HG02852 (cell line): ENCODE data around the gene BRD2.

Experiments used
- ATAC-seq: cut with Tn5 transposase; IDR thresholded peaks from one replicate; pipeline ENCODE4 v1.9.1; 2021; ENCODE audit warnings: mild to moderate bottlenecking, moderate library complexity; ENCODE audit not compliant: unreplicated experiment

Gene BRD2

DNA sequence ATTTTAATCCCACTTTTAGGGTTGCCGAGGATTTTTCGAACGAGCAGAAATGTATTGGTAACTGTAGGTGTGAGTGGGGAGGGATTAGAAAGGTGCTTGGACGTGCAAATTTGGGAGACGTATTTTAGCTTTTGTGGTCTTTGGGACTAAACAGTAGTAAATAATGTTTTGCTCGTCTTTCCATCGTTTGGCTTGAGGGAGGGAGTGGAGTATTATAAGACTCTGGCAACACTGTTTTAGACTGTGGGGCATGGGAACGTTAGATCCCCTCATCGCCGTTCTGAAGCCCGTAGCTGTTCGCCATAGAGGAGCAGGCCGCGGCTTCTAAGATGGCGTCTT, 2.8 kb downstream of the BRD2 start:
- ATAC-seq: no peak

DNA sequence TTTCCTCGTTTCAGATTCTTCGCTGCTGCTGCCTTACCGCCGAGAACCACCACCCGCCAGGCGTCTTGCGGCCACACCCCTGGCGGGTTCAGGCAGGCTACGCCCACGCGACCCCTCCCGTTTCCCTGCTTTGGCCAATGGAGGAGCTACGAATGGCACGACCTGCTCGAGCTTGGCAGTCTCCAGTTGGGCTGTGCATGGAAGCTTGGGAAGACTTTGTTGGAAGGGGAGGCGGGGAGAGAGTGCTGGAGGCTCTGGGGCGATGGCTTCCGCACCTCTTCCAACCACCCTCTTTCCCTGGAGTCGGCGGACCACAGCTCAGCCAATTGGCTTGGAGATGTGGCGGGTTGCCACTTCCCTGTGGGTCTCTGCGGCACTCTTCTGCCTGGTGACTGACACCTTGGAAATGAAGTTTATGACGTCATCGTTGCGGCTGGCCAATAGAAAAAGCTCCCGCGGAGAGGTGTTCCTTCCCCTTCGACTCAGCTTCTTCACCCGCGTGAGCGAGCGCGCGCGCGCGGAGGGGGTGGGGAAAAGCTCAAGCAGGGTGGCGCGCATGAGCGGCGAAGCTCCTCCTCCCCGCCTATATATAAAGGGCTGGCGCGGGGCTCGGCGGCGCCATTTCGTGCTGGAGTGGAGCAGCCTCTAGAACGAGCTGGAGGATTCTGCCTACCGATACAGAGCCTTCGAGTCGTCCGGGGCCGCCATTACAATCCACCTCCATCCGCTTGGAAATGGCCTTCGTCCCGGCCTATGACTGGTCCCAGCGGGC, 3.4 kb downstream of the BRD2 start:
- peak; percentile 46 for ATAC-seq

DNA sequence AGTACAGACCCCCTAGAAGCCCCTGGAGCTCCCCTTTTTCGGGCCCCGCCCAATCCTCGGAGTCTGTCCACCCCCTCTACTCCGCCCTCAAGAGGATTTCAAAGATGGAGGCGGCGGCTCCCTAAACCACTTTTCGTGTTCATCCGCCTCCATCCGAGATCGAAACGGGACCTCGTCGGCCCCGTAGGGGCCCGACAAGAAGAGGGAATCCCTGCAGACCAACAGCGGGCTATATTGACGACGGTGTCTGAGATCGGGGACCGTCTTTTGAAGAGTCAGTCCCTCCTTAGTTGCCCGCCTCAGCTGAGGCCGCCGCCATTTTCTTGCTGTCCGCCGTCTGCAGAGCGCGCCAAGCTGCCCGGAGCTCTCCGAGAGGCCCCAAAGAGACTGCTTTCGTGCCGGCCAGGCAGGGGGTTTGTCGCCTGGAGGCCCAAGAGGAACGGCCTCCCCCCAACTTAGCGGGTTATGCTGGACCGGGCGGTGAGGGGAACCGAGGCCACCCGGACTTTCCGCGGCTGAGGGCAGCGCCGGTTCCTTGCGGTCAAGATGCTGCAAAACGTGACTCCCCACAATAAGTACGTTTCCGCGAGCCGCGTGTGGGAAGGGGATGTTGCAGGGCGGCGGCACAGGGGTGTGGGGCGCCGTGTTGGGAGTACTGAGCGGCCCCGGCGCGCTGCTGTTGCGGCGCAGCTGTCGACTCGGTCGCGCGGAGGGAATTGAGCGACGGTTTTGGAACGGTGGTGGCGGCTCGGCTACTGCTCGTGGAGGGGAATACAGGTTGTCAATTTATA, 4.2 kb downstream of the BRD2 start:
- no peak for ATAC-seq

DNA sequence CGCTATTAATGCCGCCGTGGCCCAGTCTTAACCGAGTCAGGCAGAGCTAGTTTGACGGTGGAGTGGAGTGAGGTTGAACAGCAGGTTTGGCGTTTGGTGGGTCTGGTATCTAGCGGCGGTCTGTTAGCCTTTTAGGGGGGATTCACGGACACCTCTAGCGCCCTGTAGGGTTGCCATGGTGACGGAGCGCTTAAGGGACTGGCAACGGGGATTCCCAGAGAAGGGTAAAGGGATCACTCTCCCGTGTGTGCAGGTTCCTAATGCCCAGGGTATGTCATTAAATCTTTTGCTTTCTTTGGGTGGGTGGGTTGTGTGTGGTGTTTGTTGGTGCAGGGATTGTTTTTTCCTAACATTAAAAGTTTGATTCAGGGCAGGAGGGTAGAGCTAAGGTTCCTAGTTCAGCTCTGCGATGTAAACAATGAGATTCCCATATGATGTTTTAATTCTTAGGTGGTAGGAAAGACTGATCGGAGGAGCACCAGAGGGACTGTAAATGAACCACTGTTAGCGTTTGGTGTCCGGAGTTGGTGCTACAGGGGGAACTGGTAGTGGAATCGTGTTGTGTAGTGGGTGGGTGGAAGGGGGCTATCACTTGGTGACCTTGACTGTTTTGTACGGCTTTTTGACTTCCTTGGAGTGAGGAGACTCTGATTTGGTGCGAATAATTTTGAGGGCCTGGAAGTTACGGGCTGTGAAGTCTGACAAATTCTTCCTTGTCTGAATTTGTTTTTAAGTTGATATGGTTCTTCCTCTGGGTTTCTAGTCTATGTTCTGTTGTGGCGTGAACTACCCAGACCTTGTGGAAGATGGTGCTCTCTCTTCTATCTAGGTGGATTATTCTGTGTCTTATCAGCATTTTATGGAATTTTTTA, 5.0 kb downstream of the BRD2 start:
- ATAC-seq: no peak

DNA sequence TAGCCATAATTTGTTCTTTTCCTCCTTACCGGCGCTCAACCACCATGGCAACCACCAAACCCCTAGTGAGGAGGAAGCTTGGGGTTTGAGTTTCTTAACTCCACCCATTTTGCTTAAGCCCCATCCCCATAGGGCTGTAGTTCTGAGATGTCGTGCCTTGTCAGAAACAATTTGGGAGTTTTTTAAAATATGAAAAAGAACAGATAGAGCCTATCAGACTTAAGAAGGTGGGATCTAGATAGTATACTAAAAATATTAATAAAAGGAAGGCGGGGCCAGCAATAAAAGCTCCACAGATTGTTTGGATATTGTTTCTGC, 5.6 kb downstream of the BRD2 start:
- no peak for ATAC-seq

DNA sequence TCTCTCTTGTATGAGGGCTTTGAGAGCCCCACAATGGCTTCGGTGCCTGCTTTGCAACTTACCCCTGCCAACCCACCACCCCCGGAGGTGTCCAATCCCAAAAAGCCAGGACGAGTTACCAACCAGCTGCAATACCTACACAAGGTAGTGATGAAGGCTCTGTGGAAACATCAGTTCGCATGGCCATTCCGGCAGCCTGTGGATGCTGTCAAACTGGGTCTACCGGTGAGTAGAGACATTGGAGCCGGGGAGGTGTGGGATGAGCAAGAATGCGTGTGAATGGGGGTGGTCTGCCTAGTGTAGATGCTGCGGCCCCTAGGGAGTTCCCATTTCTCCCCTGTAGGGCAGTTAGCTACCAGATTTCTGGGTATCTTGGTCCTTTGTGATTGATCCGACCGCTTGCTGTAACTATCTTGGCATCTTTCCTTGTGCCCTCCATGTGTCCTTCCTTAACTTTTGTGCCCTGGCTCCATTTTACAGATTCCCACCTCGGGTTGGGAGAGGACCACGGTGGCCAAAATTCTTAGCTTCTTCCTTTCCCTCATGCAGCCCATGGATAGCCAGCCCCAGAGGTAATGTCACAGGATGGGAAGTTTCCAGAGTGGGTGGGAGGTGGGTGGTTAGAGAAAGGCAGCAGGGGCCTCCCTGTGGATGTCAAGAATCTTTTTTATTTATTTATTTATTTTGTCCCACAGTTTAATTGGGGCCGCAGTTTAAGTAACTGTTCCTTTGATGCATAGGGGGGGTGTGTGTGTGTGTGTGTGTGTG, 6.3 kb downstream of the BRD2 start:
- no peak for ATAC-seq

- ATAC-seq: no peak
Measured at GRCh38 chr6:32975886-32976285, 7.5 kb downstream of the BRD2 start.

- no peak for ATAC-seq
Measured at GRCh38 chr6:32976334-32977069, 8.1 kb downstream of the BRD2 start.

DNA sequence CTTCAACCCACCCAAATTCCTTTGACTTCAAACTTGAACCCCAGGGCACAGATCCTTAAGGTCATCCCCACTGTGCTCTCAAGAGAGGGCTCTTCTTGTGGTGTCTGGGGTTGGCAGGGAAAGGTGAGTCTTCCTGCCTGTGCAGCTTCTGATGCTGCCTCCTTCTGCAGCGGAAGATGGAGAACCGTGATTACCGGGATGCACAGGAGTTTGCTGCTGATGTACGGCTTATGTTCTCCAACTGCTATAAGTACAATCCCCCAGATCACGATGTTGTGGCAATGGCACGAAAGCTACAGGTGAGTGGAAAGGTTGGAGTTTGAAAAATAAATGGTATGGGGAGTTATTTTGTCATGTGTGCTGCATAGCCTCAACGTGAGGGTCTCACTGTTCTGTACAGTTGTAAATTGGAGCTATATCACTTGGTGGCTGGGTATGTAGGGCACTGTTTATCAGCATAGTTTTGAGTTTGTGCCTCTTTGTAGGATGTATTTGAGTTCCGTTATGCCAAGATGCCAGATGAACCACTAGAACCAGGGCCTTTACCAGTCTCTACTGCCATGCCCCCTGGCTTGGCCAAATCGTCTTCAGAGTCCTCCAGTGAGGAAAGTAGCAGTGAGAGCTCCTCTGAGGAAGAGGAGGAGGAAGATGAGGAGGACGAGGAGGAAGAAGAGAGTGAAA, 9.0 kb downstream of the BRD2 start:
- no peak for ATAC-seq

GRCh38 chr6:32977953-32978324, 9.5 kb downstream of the BRD2 start:
- no peak for ATAC-seq

DNA sequence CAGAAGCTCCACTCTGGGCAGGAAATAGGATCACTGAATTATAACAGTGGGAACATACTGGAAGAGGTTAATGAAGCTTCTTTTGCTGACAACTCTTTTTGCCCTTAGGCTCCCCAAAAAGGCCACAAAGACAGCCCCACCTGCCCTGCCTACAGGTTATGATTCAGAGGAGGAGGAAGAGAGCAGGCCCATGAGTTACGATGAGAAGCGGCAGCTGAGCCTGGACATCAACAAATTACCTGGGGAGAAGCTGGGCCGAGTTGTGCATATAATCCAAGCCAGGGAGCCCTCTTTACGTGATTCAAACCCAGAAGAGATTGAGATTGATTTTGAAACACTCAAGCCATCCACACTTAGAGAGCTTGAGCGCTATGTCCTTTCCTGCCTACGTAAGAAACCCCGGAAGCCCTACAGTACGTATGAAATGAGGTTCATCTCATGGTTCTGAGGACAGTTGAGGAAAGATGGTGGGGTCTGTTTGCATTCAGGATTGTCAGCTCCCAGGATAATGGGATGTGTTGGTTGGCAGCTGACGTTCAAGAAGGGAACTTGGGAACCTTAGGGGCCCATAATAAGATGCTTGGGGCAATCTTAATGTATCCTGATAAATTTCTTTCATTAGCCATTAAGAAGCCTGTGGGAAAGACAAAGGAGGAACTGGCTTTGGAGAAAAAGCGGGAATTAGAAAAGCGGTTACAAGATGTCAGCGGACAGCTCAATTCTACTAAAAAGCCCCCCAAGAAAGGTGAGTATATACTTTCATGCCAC, 11.5 kb downstream of the BRD2 start:
- ATAC-seq: no peak

DNA sequence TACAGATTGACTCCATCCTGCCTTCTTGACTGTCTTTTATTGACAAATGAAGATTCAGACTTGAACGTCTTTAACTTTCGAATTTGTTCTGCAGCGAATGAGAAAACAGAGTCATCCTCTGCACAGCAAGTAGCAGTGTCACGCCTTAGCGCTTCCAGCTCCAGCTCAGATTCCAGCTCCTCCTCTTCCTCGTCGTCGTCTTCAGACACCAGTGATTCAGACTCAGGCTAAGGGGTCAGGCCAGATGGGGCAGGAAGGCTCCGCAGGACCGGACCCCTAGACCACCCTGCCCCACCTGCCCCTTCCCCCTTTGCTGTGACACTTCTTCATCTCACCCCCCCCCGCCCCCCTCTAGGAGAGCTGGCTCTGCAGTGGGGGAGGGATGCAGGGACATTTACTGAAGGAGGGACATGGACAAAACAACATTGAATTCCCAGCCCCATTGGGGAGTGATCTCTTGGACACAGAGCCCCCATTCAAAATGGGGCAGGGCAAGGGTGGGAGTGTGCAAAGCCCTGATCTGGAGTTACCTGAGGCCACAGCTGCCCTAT, 12.2 kb downstream of the BRD2 start:
- no peak for ATAC-seq

DNA sequence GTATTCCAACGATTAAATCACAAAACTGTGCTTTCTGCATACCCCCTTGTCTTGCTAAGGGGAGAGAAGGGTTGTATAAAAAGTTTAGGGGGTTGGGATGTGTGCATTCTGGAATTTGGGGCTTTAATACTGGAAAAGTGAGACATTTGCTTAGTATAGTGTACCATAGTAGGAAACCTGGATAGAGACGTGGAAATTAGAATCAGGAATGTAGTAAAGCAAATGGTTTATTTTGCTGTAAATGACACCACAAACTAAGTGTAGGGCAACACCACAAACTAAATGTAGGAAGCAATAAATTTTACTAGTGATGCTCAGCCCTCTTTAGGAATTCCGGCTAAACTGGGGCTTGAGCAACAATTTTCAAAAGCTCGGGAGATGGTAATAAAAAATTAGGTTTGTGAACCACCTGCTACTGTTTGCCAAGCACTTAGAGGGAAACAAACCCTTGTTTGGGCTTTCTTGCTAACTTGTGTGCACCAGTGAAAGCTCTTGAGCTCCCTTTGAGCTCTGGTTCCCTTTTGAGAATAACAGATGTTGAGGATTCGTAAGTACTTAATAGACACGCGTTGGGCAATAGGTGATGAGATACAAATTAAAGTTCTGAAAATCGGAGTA, 13.8 kb downstream of the BRD2 start:
- ATAC-seq: no peak

DNA sequence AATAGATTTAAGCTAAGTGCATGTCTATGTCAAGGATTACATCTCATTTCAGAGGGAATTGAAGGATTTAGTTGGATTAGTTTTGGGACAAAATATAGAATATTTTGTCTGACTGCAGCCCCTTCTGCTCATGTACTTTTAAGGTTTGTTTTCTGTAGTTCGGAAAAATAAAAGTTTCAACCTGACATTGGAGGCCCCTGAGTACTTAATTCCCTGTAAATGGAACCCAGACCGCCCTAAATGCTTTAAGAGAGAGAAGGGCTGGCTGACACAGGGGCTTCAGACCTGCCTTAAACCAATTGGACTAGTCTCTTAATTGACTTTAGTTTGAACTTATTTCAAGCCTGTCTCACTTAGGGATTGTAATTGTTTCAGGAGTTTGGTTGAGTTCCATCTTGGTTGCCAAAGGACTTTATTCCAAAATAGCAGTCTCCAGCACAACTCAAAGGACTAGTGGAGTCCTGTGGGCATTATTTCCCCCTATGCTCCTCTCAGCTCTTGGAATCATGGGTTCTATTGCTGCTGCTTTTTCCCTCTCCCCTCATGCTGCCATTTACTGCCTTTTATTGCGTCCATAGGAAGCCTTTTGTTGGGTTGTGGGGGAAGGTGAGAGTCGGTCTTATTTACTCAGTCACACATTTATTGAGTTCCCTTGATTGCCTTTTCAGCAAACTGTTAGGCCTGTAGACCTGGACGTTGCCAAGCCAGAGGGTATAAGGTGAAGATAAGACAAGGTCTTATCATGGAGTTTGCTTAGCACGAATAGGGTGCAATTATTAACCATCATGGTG, 14.5 kb downstream of the BRD2 start:
- no peak for ATAC-seq

DNA sequence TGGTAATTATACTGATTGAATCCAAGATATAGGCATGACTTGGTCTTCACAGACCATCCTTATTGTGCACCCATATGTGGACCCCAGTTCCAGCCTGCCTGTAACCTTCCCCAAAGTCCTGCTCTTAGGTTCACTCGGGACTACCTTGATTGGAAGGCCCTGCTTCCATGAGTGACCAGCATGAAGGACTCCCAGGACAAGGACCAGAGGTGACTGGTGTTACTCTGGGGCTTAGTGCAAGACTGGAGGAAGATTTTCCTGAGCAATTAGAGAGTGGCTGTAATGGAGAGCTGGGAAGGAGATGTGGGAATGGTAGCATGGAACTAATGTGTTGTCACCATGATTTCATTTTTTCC, 15.1 kb downstream of the BRD2 start:
- ATAC-seq: no peak

GRCh38 chr6:32983964-32984621, 15.7 kb downstream of the BRD2 start:
- ATAC-seq: no peak
